ENCODE results near the gene DNTTIP2. TPM values are rescaled to one million over a fixed set of nuclear protein-coding genes. Genes with fewer than 3 reads are reported as not detected.

Gene DNTTIP2
- total and polyA plus RNA-seq, 9 of the 15 experiments (the other 6 are each of a cell fraction or from before 2014, with no cell fraction given) = 50.4 to 138 (median 97.0) TPM

- TF ChIP-seq MNT (conservative IDR thresholded peaks at IDR 0.05) (peak; percentile 8 to 49; a peak in 1 of 4 replicates), KDM1A (IDR thresholded peaks at IDR 0.05) (peak in 1 of 2 experiments; percentile 64; a peak in 1 of 4 replicates), MEIS2 (IDR thresholded peaks at IDR 0.05; ENCODE audit: partially characterized antibody) (peak; percentile 12), L3MBTL2 (IDR thresholded peaks at IDR 0.05) (peak; percentile 1; the same call in 1 of the 2 replicates), ZNF24 (IDR thresholded peaks at IDR 0.05) (no peak), PPARD (CRISPR knock-in tag; IDR thresholded peaks at IDR 0.05) (no peak), TRIM28 (IDR thresholded peaks at IDR 0.05) (0 out of 2 replicates have a peak, but pooled peaks have one; percentile 13), CHD2 (IDR thresholded peaks at IDR 0.05; ENCODE audit: low read depth, low read length) (peak; percentile 24; the same call in 1 of the 2 replicates), ZNF740 (CRISPR knock-in tag; IDR thresholded peaks at IDR 0.05) (no peak), ZNF740 (tag; IDR thresholded peaks at IDR 0.05) (0 out of 4 replicates have a peak, but pooled peaks of 1 of the 2 experiments have one; percentile 42), KLF16 (IDR thresholded peaks at IDR 0.05) (peak; percentile 63; the same call in 1 of the 2 replicates), NFATC3 (IDR thresholded peaks at IDR 0.05) (no peak), POLR2A (conservative IDR thresholded peaks at IDR 0.05) (peak; percentile 54), RBFOX2 (IDR thresholded peaks at IDR 0.05; ENCODE audit: low read depth, low read length) (peak; percentile 73), KLF1 (tag; IDR thresholded peaks at IDR 0.05) (no peak), REST (IDR thresholded peaks at IDR 0.05; ENCODE audit: borderline replicate concordance) (no peak), REST (CRISPR knock-in tag; IDR thresholded peaks at IDR 0.05; ENCODE audit: low read depth) (no peak), NEUROD1 (IDR thresholded peaks at IDR 0.05; ENCODE audit: borderline replicate concordance, low read depth, low read length, partially characterized antibody) (no peak), TCF3 (CRISPR knock-in tag; IDR thresholded peaks at IDR 0.05) (no peak; the same call in 1 of the 2 replicates), CXXC5 (CRISPR knock-in tag; IDR thresholded peaks at IDR 0.05) (peak; percentile 10), SOX6 (IDR thresholded peaks at IDR 0.05) (0 out of 2 replicates have a peak, but pooled peaks have one; percentile 11), ZBED1 (IDR thresholded peaks at IDR 0.05) (0 out of 2 replicates have a peak, but pooled peaks have one; percentile 24)
These were observed 31.2 kb downstream of the DNTTIP2 start (continued) for GRCh38 chr1:93847811-93848288.

All from K562 (cell line).